Measurements from ENCODE around the gene BCL6.

BCL6 gene

DNA sequence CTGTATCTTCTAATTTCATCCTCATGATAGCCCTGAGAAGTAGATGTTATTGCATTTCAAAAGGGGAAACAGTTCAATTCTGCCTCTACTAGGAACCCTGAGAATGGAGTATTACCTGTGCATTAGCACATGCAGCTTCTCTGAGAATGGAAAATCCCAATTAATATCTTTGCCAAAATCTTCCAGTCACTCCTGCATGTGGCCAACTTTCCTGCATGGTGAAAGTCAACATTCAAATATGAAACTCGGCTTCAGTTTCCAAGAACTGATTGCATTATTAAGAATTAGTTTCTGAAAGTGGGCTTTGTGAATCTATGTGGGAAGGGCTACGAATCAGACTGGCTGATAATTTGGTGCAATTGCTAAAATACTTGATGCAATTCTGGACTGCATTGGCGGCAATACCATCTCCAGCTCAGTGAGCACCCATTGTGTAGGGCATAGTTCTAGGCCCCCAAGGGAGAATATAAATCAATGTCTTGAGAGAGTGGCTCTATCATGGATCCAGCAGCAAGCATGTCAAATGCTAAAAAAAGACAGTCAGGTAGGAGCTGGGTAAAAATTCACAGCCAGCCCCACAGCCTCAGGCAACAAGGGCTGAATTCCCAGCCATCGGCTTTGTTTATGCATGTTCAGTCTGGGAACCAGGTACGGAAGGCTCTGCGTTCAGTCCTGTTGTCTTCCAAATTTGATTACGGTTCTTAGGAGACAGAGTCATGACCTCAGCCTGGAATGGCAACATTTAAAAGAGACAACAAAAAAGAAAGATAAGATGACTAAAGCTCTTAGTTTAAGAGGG is 18.8 kb upstream of the BCL6 start:
- Histone ChIP-seq H3K79me2 (ENCODE audit: control insufficient read depth, low read length) (no peaks in the 10 kb centered on the region), H3K36me3 (ENCODE audit: control insufficient read depth, low read length) (no peaks in the 10 kb centered on the region), H4K20me1 (ENCODE audit: control insufficient read depth, insufficient read depth, low read depth, low read length) (no peaks in the 10 kb centered on the region), H3K27ac (ENCODE audit: low read depth, low read length) (no peak overlapping the region), H3K27me3 (ENCODE audit: control insufficient read depth, low read length) (no peaks in the 10 kb centered on the region), H3K4me2 (ENCODE audit: low read length) (no peak overlapping the region), H3K4me3 (ENCODE audit: low read length) (no peak overlapping the region), H3F3A (ENCODE audit: control insufficient read depth, insufficient read depth) (no peaks in the 10 kb centered on the region), H3K9me2 (replicated peaks; ENCODE audit: control insufficient read depth, low read length) (no peaks in the 10 kb centered on the region), H3K4me1 (ENCODE audit: control insufficient read depth, low read length) (no peaks in the 10 kb centered on the region), H3K9me3 (ENCODE audit: control insufficient read depth, insufficient read depth, low read length) (no peaks in the 10 kb centered on the region)
- TF ChIP-seq, protein P1, sequence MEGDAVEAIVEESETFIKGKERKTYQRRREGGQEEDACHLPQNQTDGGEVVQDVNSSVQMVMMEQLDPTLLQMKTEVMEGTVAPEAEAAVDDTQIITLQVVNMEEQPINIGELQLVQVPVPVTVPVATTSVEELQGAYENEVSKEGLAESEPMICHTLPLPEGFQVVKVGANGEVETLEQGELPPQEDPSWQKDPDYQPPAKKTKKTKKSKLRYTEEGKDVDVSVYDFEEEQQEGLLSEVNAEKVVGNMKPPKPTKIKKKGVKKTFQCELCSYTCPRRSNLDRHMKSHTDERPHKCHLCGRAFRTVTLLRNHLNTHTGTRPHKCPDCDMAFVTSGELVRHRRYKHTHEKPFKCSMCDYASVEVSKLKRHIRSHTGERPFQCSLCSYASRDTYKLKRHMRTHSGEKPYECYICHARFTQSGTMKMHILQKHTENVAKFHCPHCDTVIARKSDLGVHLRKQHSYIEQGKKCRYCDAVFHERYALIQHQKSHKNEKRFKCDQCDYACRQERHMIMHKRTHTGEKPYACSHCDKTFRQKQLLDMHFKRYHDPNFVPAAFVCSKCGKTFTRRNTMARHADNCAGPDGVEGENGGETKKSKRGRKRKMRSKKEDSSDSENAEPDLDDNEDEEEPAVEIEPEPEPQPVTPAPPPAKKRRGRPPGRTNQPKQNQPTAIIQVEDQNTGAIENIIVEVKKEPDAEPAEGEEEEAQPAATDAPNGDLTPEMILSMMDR (IDR thresholded peaks at IDR 0.05; ENCODE audit: low read depth, low read length, poor library complexity, severe bottlenecking) = no peak
- TF ChIP-seq EZH2phosphoT487 (IDR thresholded peaks at IDR 0.05; ENCODE audit: borderline replicate concordance, low read length) = no peak

DNA sequence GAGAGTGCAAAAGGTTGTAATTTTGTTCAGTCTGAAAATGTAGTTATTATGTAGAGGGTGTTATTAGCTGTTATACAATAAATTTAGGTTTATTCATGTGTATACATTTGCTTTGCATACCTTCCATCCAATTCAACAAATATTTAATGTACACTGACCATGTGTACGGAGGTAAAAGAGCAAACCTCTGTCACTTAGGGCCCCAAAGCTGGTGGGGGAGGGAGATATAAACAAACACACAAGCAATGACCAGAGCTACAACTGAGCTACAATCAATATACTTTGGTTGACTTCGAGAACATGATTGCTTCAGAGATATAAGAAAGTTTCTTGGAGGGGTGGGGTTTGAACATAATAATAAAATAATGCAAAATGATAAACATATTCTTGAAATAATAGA is 17.5 kb upstream of the BCL6 start:
- Histone ChIP-seq H3K27ac (ENCODE audit: low read depth, low read length) (no peak overlapping the region), H3K4me2 (ENCODE audit: low read length) (no peak overlapping the region), H3K9me3 (ENCODE audit: control insufficient read depth, insufficient read depth, low read length) (no peaks in the 10 kb centered on the region), H3F3A (ENCODE audit: control insufficient read depth, insufficient read depth) (no peaks in the 10 kb centered on the region), H3K4me3 (ENCODE audit: low read length) (no peak overlapping the region), H3K79me2 (ENCODE audit: control insufficient read depth, low read length) (no peaks in the 10 kb centered on the region), H4K20me1 (ENCODE audit: control insufficient read depth, insufficient read depth, low read depth, low read length) (no peaks in the 10 kb centered on the region), H3K4me1 (ENCODE audit: control insufficient read depth, low read length) (peaks cover 9% of the 10 kb centered on the region), H3K36me3 (ENCODE audit: control insufficient read depth, low read length) (no peaks in the 10 kb centered on the region), H3K27me3 (ENCODE audit: control insufficient read depth, low read length) (no peaks in the 10 kb centered on the region), H3K9me2 (replicated peaks; ENCODE audit: control insufficient read depth, low read length) (no peaks in the 10 kb centered on the region)
- TF ChIP-seq, protein P1 (IDR thresholded peaks at IDR 0.05; ENCODE audit: low read depth, low read length, poor library complexity, severe bottlenecking) = no peak
- no peak for TF ChIP-seq EZH2phosphoT487 (IDR thresholded peaks at IDR 0.05; ENCODE audit: borderline replicate concordance, low read length)

DNA sequence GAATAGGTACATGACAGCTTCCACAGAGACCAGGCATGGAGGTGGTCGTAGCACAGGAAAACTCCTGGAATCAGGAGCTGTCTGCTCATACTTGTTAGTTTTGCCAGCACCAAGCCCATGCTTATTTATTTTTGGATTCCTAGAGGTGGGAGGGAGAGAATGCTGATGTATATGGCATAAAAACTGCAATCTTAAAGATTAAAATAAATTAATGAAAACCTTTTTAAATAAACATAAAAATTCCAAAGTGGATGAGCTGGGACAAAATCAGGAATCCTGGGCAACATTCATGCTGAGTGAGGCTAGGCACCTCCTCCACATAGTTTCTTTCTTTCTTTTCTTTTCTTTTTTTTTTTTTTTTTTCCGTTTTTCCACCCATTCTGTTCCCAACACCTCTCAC is 14.3 kb upstream of the BCL6 start:
- H3K4me3 ChIP-seq (ENCODE audit: low read length) = no peak overlapping the region
- H3K79me2 ChIP-seq (ENCODE audit: control insufficient read depth, low read length) = no peaks in the 10 kb centered on the region
- no peak for TF ChIP-seq EZH2phosphoT487 (IDR thresholded peaks at IDR 0.05; ENCODE audit: borderline replicate concordance, low read length)
- TF ChIP-seq, protein P1 (IDR thresholded peaks at IDR 0.05; ENCODE audit: low read depth, low read length, poor library complexity, severe bottlenecking) = no peak
- no peaks in the 10 kb centered on the region for H3K9me3 ChIP-seq (ENCODE audit: control insufficient read depth, insufficient read depth, low read length)
- no peaks in the 10 kb centered on the region for H3K36me3 ChIP-seq (ENCODE audit: control insufficient read depth, low read length)
- no peaks in the 10 kb centered on the region for H4K20me1 ChIP-seq (ENCODE audit: control insufficient read depth, insufficient read depth, low read depth, low read length)
- no peak overlapping the region for H3K27ac ChIP-seq (ENCODE audit: low read depth, low read length)
- no peaks in the 10 kb centered on the region for H3K27me3 ChIP-seq (ENCODE audit: control insufficient read depth, low read length)
- no peak overlapping the region for H3K4me2 ChIP-seq (ENCODE audit: low read length)
- H3F3A ChIP-seq (ENCODE audit: control insufficient read depth, insufficient read depth) = no peaks in the 10 kb centered on the region
- peaks cover 9% of the 10 kb centered on the region for H3K4me1 ChIP-seq (ENCODE audit: control insufficient read depth, low read length)
- H3K9me2 ChIP-seq (replicated peaks; ENCODE audit: control insufficient read depth, low read length) = no peaks in the 10 kb centered on the region
